MM.1S (cell line): ENCODE measurements around the gene GBP1.

Experiments
- CTCF ChIP-seq: fragments of 300-600 bp; sonication (generic); IDR thresholded peaks from 2 replicates; pipeline ENCODE4 v1.5.1; 2016; ENCODE audit warnings: antibody characterized with exemption, low read length, mixed read lengths
- EZH2 ChIP-seq: fragments of 300-600 bp; sonication (generic); optimal IDR thresholded peaks from 2 replicates; pipeline ENCODE3; 2017; ENCODE audit warnings: low read depth, mild to moderate bottlenecking, antibody characterized with exemption, low read length, mixed read lengths

GRCh38 chr1:89025928-89026327, 39.1 kb downstream of the GBP1 start:
- TF ChIP-seq CTCF (no peak), EZH2 (no peak)
